ENCODE results near the gene GNPTG. TPM values are rescaled to one million over a fixed set of nuclear protein-coding genes. Genes with fewer than 3 reads are reported as not detected.

The GNPTG gene
- total and polyA plus RNA-seq, 5 donors = 39.7 to 47.1 (median 43.5) TPM

DNA sequence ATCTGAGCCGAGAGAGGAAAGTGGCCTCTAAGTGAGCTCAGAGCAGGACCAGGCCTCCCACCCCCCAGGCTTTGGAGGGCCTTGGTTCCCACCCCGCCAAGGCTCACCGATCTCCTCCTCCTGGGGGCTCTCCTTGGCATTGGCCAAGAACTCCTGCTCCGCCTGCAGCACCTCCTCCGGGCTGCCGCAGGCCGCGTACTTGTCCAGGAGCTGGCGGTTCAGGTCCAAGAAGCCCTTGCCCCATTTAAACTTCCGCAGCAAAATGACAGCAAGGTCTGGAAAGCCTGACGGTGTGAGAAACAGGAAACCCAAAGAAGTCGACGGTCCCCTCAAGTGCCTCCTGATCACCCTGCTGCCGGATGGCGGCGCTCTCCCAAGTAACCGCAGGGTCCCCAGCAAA, 1.8 kb upstream of the GNPTG start:
- no peaks in the 10 kb centered on the region for H3K9me3 ChIP-seq (ENCODE audit: control insufficient read depth, low read length)
- no peak overlapping the region for H3K27ac ChIP-seq (ENCODE audit: low read length)
- no peak overlapping the region for H3K4me3 ChIP-seq (ENCODE audit: low read length)
- 91% methylated on average over 17 of the region's 17 CpGs for WGBS
- peaks cover 4% of the 10 kb centered on the region for H3K4me1 ChIP-seq (ENCODE audit: control insufficient read depth, insufficient read depth, low read length)
- no peak for DNase-seq
- H3K27me3 ChIP-seq (ENCODE audit: control insufficient read depth, insufficient read depth) = no peaks in the 10 kb centered on the region
- intact Hi-C loops (cut with DNase I) = no loop called here
- ATAC-seq = no peak

DNA sequence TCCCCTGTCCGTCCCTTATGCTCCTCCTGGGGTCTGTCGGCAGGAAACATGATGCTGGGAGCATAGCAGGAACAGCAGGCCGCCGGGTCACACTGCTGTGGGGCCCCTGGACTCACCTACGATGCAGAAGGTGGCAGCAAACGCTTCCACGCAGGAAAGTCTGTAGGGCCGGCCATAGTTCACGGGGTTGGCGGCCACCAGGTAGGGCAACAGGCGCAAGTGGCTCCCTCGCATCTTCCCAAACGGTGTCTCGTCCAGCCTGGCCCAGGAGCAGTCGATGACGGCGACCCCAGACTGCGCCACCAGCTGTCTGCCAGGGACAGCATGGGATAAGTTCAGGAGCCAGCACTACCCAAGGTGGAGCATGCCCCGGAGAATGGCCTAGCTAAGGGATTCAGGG, 1.0 kb upstream of the GNPTG start:
- Histone ChIP-seq H3K27me3 (ENCODE audit: control insufficient read depth, insufficient read depth) (no peaks in the 10 kb centered on the region), H3K4me1 (ENCODE audit: control insufficient read depth, insufficient read depth, low read length) (peaks cover 4% of the 10 kb centered on the region), H3K27ac (ENCODE audit: low read length) (no peak overlapping the region), H3K4me3 (ENCODE audit: low read length) (no peak overlapping the region), H3K9me3 (ENCODE audit: control insufficient read depth, low read length) (no peaks in the 10 kb centered on the region)
- no peak for DNase-seq
- intact Hi-C loops (cut with DNase I) = no loop called here
- 82% methylated on average over 19 of the region's 19 CpGs for WGBS
- ATAC-seq = no peak

- intact Hi-C loops (cut with DNase I) = no loop called here
- no peaks in the 10 kb centered on the region for H3K27me3 ChIP-seq (ENCODE audit: control insufficient read depth, insufficient read depth)
- H3K9me3 ChIP-seq (ENCODE audit: control insufficient read depth, low read length) = no peaks in the 10 kb centered on the region
- WGBS = under 1% methylated on average over 35 of the region's 35 CpGs
- peaks cover 4% of the 10 kb centered on the region for H3K4me1 ChIP-seq (ENCODE audit: control insufficient read depth, insufficient read depth, low read length)
- ATAC-seq (peak in 1 of 2 donors; percentile 2), DNase-seq (no peak)
- H3K27ac ChIP-seq (ENCODE audit: low read length) = no peak overlapping the region
- H3K4me3 ChIP-seq (ENCODE audit: low read length) = peak overlapping the region; percentile 75
Observed at GRCh38 chr16:1351215-1351581, 533 bp upstream of the GNPTG start.

- H3K9me3 ChIP-seq (ENCODE audit: control insufficient read depth, low read length) = no peaks in the 10 kb centered on the region
- no peak overlapping the region for H3K4me3 ChIP-seq (ENCODE audit: low read length)
- ATAC-seq (no peak), DNase-seq (no peak)
- intact Hi-C loops (cut with DNase I) = no loop called here
- H3K27ac ChIP-seq (ENCODE audit: low read length) = no peak overlapping the region
- WGBS = 87% methylated on average over 49 of the region's 49 CpGs
- peaks cover 4% of the 10 kb centered on the region for H3K4me1 ChIP-seq (ENCODE audit: control insufficient read depth, insufficient read depth, low read length)
- H3K27me3 ChIP-seq (ENCODE audit: control insufficient read depth, insufficient read depth) = no peaks in the 10 kb centered on the region
Observed at GRCh38 chr16:1354815-1355540, 3.2 kb downstream of the GNPTG start.

GRCh38 chr16:1355591-1355990, 3.9 kb downstream of the GNPTG start:
- Histone ChIP-seq H3K4me3 (ENCODE audit: low read length) (no peak overlapping the region), H3K27me3 (ENCODE audit: control insufficient read depth, insufficient read depth) (no peaks in the 10 kb centered on the region), H3K4me1 (ENCODE audit: control insufficient read depth, insufficient read depth, low read length) (peaks cover 3% of the 10 kb centered on the region), H3K27ac (ENCODE audit: low read length) (no peak overlapping the region), H3K9me3 (ENCODE audit: control insufficient read depth, low read length) (no peaks in the 10 kb centered on the region)
- WGBS = 80% methylated on average over 15 of the region's 15 CpGs
- ATAC-seq (no peak), DNase-seq (no peak)
- intact Hi-C loops (cut with DNase I) = no loop called here

- ATAC-seq = peak; percentile 7
- H3K4me1 ChIP-seq (ENCODE audit: control insufficient read depth, insufficient read depth, low read length) = no peaks in the 10 kb centered on the region
- WGBS = 82% methylated on average over 33 of the region's 33 CpGs
Observed at GRCh38 chr16:1356061-1356900, 4.5 kb downstream of the GNPTG start.

GRCh38 chr16:1357906-1358566, 6.3 kb downstream of the GNPTG start:
- no peaks in the 10 kb centered on the region for H3K9me3 ChIP-seq (ENCODE audit: control insufficient read depth, low read length)
- peak in 1 of 2 donors; percentile 19 for ATAC-seq
- WGBS = 78% methylated on average over 19 of the region's 19 CpGs
- H3K4me3 ChIP-seq (ENCODE audit: low read length) = no peak overlapping the region
- no peak overlapping the region for H3K27ac ChIP-seq (ENCODE audit: low read length)
- intact Hi-C loops (cut with DNase I) = no loop called here
- no peaks in the 10 kb centered on the region for H3K27me3 ChIP-seq (ENCODE audit: control insufficient read depth, insufficient read depth)
- no peaks in the 10 kb centered on the region for H3K4me1 ChIP-seq (ENCODE audit: control insufficient read depth, insufficient read depth, low read length)
- peak in 2 of 3 donors; percentile 37 for DNase-seq

More at GRCh38 chr16:1356061-1356900, 4.5 kb downstream of the GNPTG start:
- DNase-seq = peak in 1 of 3 donors; percentile 53
- intact Hi-C loops (cut with DNase I) = no loop called here
- Histone ChIP-seq H3K27me3 (ENCODE audit: control insufficient read depth, insufficient read depth) (no peaks in the 10 kb centered on the region), H3K4me3 (ENCODE audit: low read length) (no peak overlapping the region), H3K27ac (ENCODE audit: low read length) (no peak overlapping the region), H3K9me3 (ENCODE audit: control insufficient read depth, low read length) (no peaks in the 10 kb centered on the region)

DNA sequence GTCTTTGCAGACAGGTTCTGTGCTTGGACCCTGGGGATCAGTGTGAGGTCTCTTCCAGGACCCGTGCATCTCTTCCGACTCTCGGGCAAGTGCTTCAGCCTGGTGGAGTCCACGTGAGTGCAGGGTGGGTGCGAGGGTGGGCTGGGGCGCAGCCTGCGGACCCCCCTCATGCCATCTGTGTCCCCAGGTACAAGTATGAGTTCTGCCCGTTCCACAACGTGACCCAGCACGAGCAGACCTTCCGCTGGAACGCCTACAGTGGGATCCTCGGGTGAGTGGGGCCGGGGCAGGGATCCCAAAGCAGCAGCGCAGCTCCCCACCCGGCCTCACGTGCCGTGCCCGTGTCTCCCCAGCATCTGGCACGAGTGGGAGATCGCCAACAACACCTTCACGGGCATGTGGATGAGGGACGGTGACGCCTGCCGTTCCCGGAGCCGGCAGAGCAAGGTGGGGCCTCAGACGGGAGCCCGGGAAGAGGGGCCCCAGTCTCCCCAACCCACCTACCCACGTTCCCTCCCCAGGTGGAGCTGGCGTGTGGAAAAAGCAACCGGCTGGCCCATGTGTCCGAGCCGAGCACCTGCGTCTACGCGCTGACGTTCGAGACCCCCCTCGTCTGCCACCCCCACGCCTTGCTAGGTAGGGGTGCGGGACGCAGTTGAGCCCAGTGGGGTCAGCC, 10.1 kb downstream of the GNPTG start:
- DNase-seq = peak in 2 of 3 donors; percentile 49 to 50
- H3K4me1 ChIP-seq (ENCODE audit: control insufficient read depth, insufficient read depth, low read length) = no peaks in the 10 kb centered on the region
- H3K9me3 ChIP-seq (ENCODE audit: control insufficient read depth, low read length) = no peaks in the 10 kb centered on the region
- H3K4me3 ChIP-seq (ENCODE audit: low read length) = no peak overlapping the region
- no peak overlapping the region for H3K27ac ChIP-seq (ENCODE audit: low read length)
- ATAC-seq = no peak
- WGBS = 94% methylated on average over 43 of the region's 43 CpGs
- H3K27me3 ChIP-seq (ENCODE audit: control insufficient read depth, insufficient read depth) = no peaks in the 10 kb centered on the region
- intact Hi-C loops (cut with DNase I) = no loop called here

DNA sequence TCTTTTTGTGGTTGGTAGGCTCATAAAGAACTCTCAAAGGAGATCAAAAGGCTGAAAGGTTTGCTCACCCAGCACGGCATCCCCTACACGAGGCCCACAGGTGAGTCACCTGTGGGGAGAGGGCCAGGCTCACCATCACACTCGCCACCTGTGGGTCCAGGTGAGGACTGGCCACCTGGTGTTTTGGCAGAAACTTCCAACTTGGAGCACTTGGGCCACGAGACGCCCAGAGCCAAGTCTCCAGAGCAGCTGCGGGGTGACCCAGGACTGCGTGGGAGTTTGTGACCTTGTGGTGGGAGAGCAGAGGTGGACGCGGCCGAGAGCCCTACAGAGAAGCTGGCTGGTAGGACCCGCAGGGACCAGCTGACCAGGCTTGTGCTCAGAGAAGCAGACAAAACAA, 11.1 kb downstream of the GNPTG start:
- intact Hi-C loops (cut with DNase I) = no loop called here
- no peak overlapping the region for H3K27ac ChIP-seq (ENCODE audit: low read length)
- WGBS = 86% methylated on average over 11 of the region's 11 CpGs
- peak in 1 of 3 donors; percentile 29 for DNase-seq
- H3K27me3 ChIP-seq (ENCODE audit: control insufficient read depth, insufficient read depth) = no peaks in the 10 kb centered on the region
- H3K4me3 ChIP-seq (ENCODE audit: low read length) = no peak overlapping the region
- H3K4me1 ChIP-seq (ENCODE audit: control insufficient read depth, insufficient read depth, low read length) = no peaks in the 10 kb centered on the region
- no peaks in the 10 kb centered on the region for H3K9me3 ChIP-seq (ENCODE audit: control insufficient read depth, low read length)
- no peak for ATAC-seq

GRCh38 chr16:1363501-1364041, 11.8 kb downstream of the GNPTG start:
- DNase-seq (peak in 2 of 3 donors; percentile 79 to 80), ATAC-seq (peak; percentile 56 to 62)
- no peak overlapping the region for H3K27ac ChIP-seq (ENCODE audit: low read length)
- H3K4me3 ChIP-seq (ENCODE audit: low read length) = no peak overlapping the region
- intact Hi-C loops (cut with DNase I) = no loop called here
- H3K27me3 ChIP-seq (ENCODE audit: control insufficient read depth, insufficient read depth) = no peaks in the 10 kb centered on the region
- no peaks in the 10 kb centered on the region for H3K9me3 ChIP-seq (ENCODE audit: control insufficient read depth, low read length)
- 51% methylated on average over 18 of the region's 18 CpGs for WGBS
- no peaks in the 10 kb centered on the region for H3K4me1 ChIP-seq (ENCODE audit: control insufficient read depth, insufficient read depth, low read length)

Measured in right cardiac atrium (tissue), 5 donors.